ENCODE results near the gene KCNH5.
"Not testable (repeated sequence)": the region's sequence is repeated elsewhere in the genome, so short reads cannot be mapped to it uniquely, and the experiment has no call there.

GRCh38 chr14:62781328-62781727 lies 263.9 kb downstream of the KCNH5 start:
- not testable (repeated sequence) for TF ChIP-seq CTCF (IDR thresholded peaks at IDR 0.05; ENCODE audit: poor library complexity); EZH2 (IDR thresholded peaks at IDR 0.05; ENCODE audit: borderline replicate concordance); EZH2phosphoT487 (IDR thresholded peaks at IDR 0.05; ENCODE audit: low read depth, severe bottlenecking, unreplicated experiment)

All from hepatocyte (in vitro differentiated cells).